HepG2 (cell line): Measurements from ENCODE around the gene CDCP1. TPM values are rescaled to one million over a fixed set of nuclear protein-coding genes. Genes with fewer than 3 reads are reported as not detected.
A peak's percentile ranks its signal among the peaks of the same experiment; 100 is the strongest.

ENCODE experiments used
- ATAC-seq: fragments of 200-7000 bp; cut with Tn5 transposase; 3 replicates; pipeline ENCODE4 v1.9.1; 2020; ENCODE audit warnings: mild to moderate bottlenecking, moderate library complexity
- BruUV-seq: library from RNA; stranded (reverse); fragments of 400-500 nt; replicated peaks from 2 replicates; lab custom pipeline; 2021; lab: Mats Ljungman, UMichigan
- CTCF ChIA-PET: fragments of 300-600 bp; formaldehyde crosslinking; extraction: SDS; loops from one replicate; lab custom pipeline; 2021; ENCODE audit warnings: low total read pairs, inconsistent platforms, low intra/inter-chr PET ratio; lab: Yijun Ruan, JAX
- POLR2A ChIA-PET: fragments of 350-600 bp; sonication (Branson Sonifier 250); formaldehyde crosslinking; loops from one replicate; lab custom pipeline; 2020; ENCODE audit warnings: antibody characterized with exemption, inconsistent platforms; lab: Yijun Ruan, JAX
- DNase-seq: peaks from one replicate; pipeline ENCODE4 v3.0.0-alpha.2; 2015; ENCODE audit warnings: low spot score
- FAIRE-seq: peaks from 3 replicates; lab custom pipeline; 2011; peaks lifted over from hg19 to GRCh38; lab: Jason Lieb, UNC
- H2AFZ ChIP-seq: one replicate; pipeline ENCODE4 v1.6.1; 2011; ENCODE audit warnings: low read length, inconsistent platforms
- H3K27ac ChIP-seq: fragments of 300-600 bp; 3 replicates; pipeline ENCODE4 v1.8.0; 2011; ENCODE audit warnings: mixed run types, mild to moderate bottlenecking, mixed read lengths, low read length, inconsistent platforms; ENCODE audit not compliant: insufficient read depth; ENCODE audit errors: extremely low read length
- H3K27me3 ChIP-seq, 2 experiments: fragments of 200-600 bp in 1 of 2; 2 replicates in 1 of 2; 3 replicates in 1 of 2; pipeline versions ENCODE4 v1.6.0 to v1.8.0; 2011; ENCODE audit warnings: low read length in 2 of 2, mild to moderate bottlenecking in 2 of 2, moderate library complexity in 2 of 2, inconsistent platforms in 1 of 2; ENCODE audit not compliant: insufficient read depth in 2 of 2, control insufficient read depth in 1 of 2
- H3K36me3 ChIP-seq, 2 experiments: fragments of 200-600 bp in 1 of 2; replicated peaks in 1 of 2; 2 replicates in 1 of 2; 3 replicates in 1 of 2; pipeline versions ENCODE4 v1.5.1 to v1.8.0; 2011; ENCODE audit warnings: low read length in 2 of 2, inconsistent platforms in 1 of 2; ENCODE audit not compliant: insufficient read depth in 2 of 2, control insufficient read depth in 1 of 2
- H3K4me1 ChIP-seq: 2 replicates; pipeline ENCODE4 v1.5.1; 2012; ENCODE audit warnings: low read length, inconsistent platforms; ENCODE audit not compliant: insufficient read depth
- H3K4me2 ChIP-seq: 2 replicates; pipeline ENCODE4 v1.6.0; 2011; ENCODE audit warnings: low read depth, low read length, inconsistent platforms
- H3K4me3 ChIP-seq, 3 experiments: fragments of 200-600 bp in 1 of 3; sonication (generic), shearing (Covaris generic) in 1 of 3; replicated peaks in 1 of 3; 2 replicates each; pipeline ENCODE4 v1.5.1; 2011 to 2016; ENCODE audit warnings: low read length in 3 of 3, inconsistent platforms in 2 of 3, low read depth in 2 of 3, mild to moderate bottlenecking in 2 of 3, control low read depth in 1 of 3, mixed read lengths in 1 of 3; ENCODE audit not compliant: insufficient read depth in 1 of 3
- H3K79me2 ChIP-seq: one replicate; pipeline ENCODE4 v1.6.1; 2011; ENCODE audit warnings: low read length, inconsistent platforms; ENCODE audit not compliant: insufficient read depth
- H3K9ac ChIP-seq: 2 replicates; pipeline ENCODE4 v1.6.0; 2011; ENCODE audit warnings: mild to moderate bottlenecking, low read depth, low read length, inconsistent platforms; ENCODE audit not compliant: insufficient read depth
- H3K9me3 ChIP-seq: 2 replicates; pipeline ENCODE4 v1.5.1; 2012; ENCODE audit warnings: mild to moderate bottlenecking, low read length
- H4K20me1 ChIP-seq: 2 replicates; pipeline ENCODE4 v1.6.0; 2011; ENCODE audit warnings: inconsistent platforms, mild to moderate bottlenecking, low read length, moderate library complexity; ENCODE audit not compliant: insufficient read depth
- CTCF ChIP-seq: sonication (generic); formaldehyde crosslinking; IDR thresholded peaks from 2 replicates; pipeline ENCODE4 v1.5.0; 2020; ENCODE audit warnings: mild to moderate bottlenecking, missing genetic modification reagents, moderate library complexity
- JUNB ChIP-seq: sonication (generic); formaldehyde crosslinking; IDR thresholded peaks from 2 replicates; pipeline ENCODE4 v1.8.0; 2022; ENCODE audit warnings: missing genetic modification reagents, mild to moderate bottlenecking, borderline replicate concordance
- KDM2A ChIP-seq: sonication (generic); formaldehyde crosslinking; IDR thresholded peaks from 2 replicates; pipeline ENCODE4 v1.4.0; 2020; ENCODE audit warnings: low read depth, missing genetic modification reagents, borderline replicate concordance
- NFATC3 ChIP-seq: sonication (generic); formaldehyde crosslinking; IDR thresholded peaks from 2 replicates; pipeline ENCODE4 v1.5.1; 2020; ENCODE audit warnings: mild to moderate bottlenecking, missing genetic modification reagents
- RAD21 ChIP-seq: fragments of 450-650 bp; formaldehyde crosslinking; IDR thresholded peaks from 2 replicates; pipeline ENCODE4 v1.5.0; 2020; ENCODE audit warnings: mild to moderate bottlenecking
- SMC3 ChIP-seq: IDR thresholded peaks from 2 replicates; pipeline ENCODE4 v1.6.1; 2011; ENCODE audit warnings: low read length, improper control_type of control experiment
- STAG1 ChIP-seq: sonication (generic); formaldehyde crosslinking; IDR thresholded peaks from 2 replicates; pipeline ENCODE4 v1.4.0; 2020; ENCODE audit warnings: missing genetic modification reagents
- ZFP62 ChIP-seq: sonication (generic); formaldehyde crosslinking; IDR thresholded peaks from 2 replicates; pipeline ENCODE4 v1.4.0; 2020; ENCODE audit warnings: missing genetic modification reagents
- ZSCAN22 ChIP-seq: sonication (generic); formaldehyde crosslinking; IDR thresholded peaks from 2 replicates; pipeline ENCODE4 v1.4.0; 2020; ENCODE audit warnings: mild to moderate bottlenecking, missing genetic modification reagents
- WGBS: methylation state at CpG from one replicate; pipeline ENCODE4 v1.1.6; 2017; ENCODE audit warnings: low lambda C conversion rate; 5-methylcytosine and 5-hydroxymethylcytosine counted together
- in situ Hi-C: cut with HindIII; loops from 2 replicates; pipeline ENCODE4 v1.10.0; 2017; ENCODE audit warnings: low pct_unique_long_range_greater_than_20kb; ENCODE audit not compliant: extremely low pct_ligation_motif_present
- intact Hi-C: fragments of 100-400 bp; cut with micrococcal nuclease; formaldehyde crosslinking; loops from one replicate; pipeline ENCODE4 v1.10.0; 2022; ENCODE audit not compliant: unreplicated experiment
- polyA plus RNA-seq, 8 experiments: library from polyadenylated mRNA; depleted of rRNA in 3 of 8; stranded (reverse) in 7 of 8; unstranded in 1 of 8; fragments of >200 nt; fragmentation: Illumina TruSeq in 4 of 8; extraction: Trizol in 4 of 8; gene quantifications; 2 replicates each; pipeline versions ENCODE4 v1.2.1 to v1.2.3, GENCODE V29; 2011 to 2016; ENCODE audit warnings: low read depth in 4 of 8, missing spikeins in 1 of 8, mixed read lengths in 1 of 8; ENCODE audit not compliant: insufficient read depth in 1 of 8
- total RNA-seq, 5 experiments: library from RNA; depleted of rRNA; stranded (reverse); fragments of >200 nt; fragmentation: Illumina TruSeq; extraction: Trizol; gene quantifications; 2 replicates each; pipeline ENCODE4 v1.2.3, GENCODE V29; 2016; ENCODE audit warnings: low read depth in 1 of 5

Gene CDCP1
- total and polyA plus RNA-seq, 2 of the 13 experiments (the other 11 are each of a cell fraction or from before 2014, with no cell fraction given), result 0.11 to 0.18 TPM

GRCh38 chr3:45173776-45174175, 27.6 kb upstream of the CDCP1 start:
- Histone ChIP-seq H4K20me1 (no peaks in the 10 kb centered on the region), H3K9ac (no peak overlapping the region), H3K9me3 (no peaks in the 10 kb centered on the region), H3K27me3 (no peaks in the 10 kb centered on the region; a peak in 1 of 5 replicates), H3K27ac (no peak overlapping the region), H3K36me3 (no peaks in the 10 kb centered on the region), H3K4me1 (no peaks in the 10 kb centered on the region), H3K4me3 (no peak overlapping the region), H3K4me2 (no peak overlapping the region), H3K79me2 (no peaks in the 10 kb centered on the region), H2AFZ (no peak overlapping the region)
- ChIA-PET POLR2A (no interaction called here), CTCF (no interaction called here)
- no peak for TF ChIP-seq KDM2A
- TF ChIP-seq ZFP62 (CRISPR knock-in tag), result no peak
- TF ChIP-seq ZSCAN22 (CRISPR knock-in tag), result no peak
- no peak for TF ChIP-seq NFATC3
- 0 out of 2 replicates have a peak, but pooled peaks have one; percentile 6 for TF ChIP-seq STAG1 (CRISPR knock-in tag)
- no peak for ATAC-seq
- in situ Hi-C loops, result no loop called here
- DNase-seq, result no peak
- WGBS, result 95% methylated on average over 1 of the region's 1 CpG
- no TSS peak for BruUV-seq
- FAIRE-seq, result no peak
- intact Hi-C loops, result loop anchor here (5.0 kb wide), 1 partner anchor 131 kb away; no protein-coding TSS in a partner anchor

- intact Hi-C loops, result loop anchor here (5.0 kb wide), 1 partner anchor 129 kb away; no protein-coding TSS in a partner anchor
- no peaks in the 10 kb centered on the region for H3K36me3 ChIP-seq
- H3K79me2 ChIP-seq, result no peaks in the 10 kb centered on the region
- H3K4me1 ChIP-seq, result no peaks in the 10 kb centered on the region
- peak; percentile 54 for TF ChIP-seq CTCF
- peak; percentile 65 for TF ChIP-seq STAG1 (CRISPR knock-in tag)
- 0 out of 2 replicates have a peak, but pooled peaks have one; percentile 27 for TF ChIP-seq RAD21 (CRISPR knock-in tag)
- TF ChIP-seq SMC3, result peak; percentile 30; the same call in 1 of the 2 replicates
- TF ChIP-seq JUNB, result no peak
- H3K9me3 ChIP-seq, result no peaks in the 10 kb centered on the region
- ChIA-PET POLR2A (no interaction called here), CTCF (interaction anchor here (1.5 kb wide), 1 partner anchor 131 kb away, joined by 3 read pairs; no protein-coding TSS in a partner anchor)
- ATAC-seq, result peak; percentile 57; the same call in 2 of the 3 replicates
- in situ Hi-C loops, result no loop called here
- H3K27ac ChIP-seq, result no peak overlapping the region
- no peak overlapping the region for H3K4me3 ChIP-seq
- no peak for DNase-seq
- peaks cover 0 to 5% of the 10 kb centered on the region in 2 experiments; a peak in 1 of 5 replicates for H3K27me3 ChIP-seq
- no peak overlapping the region for H3K9ac ChIP-seq
- WGBS, result 24% methylated on average over 4 of the region's 4 CpGs
- BruUV-seq, result no TSS peak
- H4K20me1 ChIP-seq, result no peaks in the 10 kb centered on the region
- no peak overlapping the region for H2AFZ ChIP-seq
- no peak overlapping the region for H3K4me2 ChIP-seq
- no peak for FAIRE-seq
Measured at GRCh38 chr3:45171283-45171682, 25.1 kb upstream of the CDCP1 start.
